DMS153 treated with DMSO at 0.1 percent for 48 hours (cell line): ENCODE measurements around the gene TMEM178A.

Experiments used
- DNase-seq: peaks from one replicate; lab custom pipeline; 2025; ENCODE audit not compliant: unreplicated experiment; lab: John Stamatoyannopoulos, UW

The TMEM178A gene

DNA sequence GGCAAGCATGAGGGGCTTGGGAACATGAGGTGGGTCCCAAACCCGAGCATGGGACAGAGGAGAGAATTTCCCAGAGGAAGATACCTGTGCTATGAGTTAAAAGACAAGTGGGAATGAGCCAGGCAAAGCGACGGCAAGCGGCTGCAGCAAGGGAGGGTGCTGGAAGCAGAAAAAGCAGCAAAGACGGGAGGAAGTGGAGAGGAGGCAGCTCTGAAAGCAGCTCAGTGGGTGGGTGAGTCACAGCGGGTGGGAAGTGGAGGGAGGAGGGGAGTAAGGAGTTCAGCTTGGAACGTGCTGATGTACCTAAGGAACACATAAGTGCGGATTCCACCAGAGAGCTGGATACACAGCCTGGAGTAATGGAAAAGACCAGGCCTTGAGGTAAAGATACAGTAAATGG, 71.9 kb downstream of the TMEM178A start:
- DNase-seq, result no peak

DNA sequence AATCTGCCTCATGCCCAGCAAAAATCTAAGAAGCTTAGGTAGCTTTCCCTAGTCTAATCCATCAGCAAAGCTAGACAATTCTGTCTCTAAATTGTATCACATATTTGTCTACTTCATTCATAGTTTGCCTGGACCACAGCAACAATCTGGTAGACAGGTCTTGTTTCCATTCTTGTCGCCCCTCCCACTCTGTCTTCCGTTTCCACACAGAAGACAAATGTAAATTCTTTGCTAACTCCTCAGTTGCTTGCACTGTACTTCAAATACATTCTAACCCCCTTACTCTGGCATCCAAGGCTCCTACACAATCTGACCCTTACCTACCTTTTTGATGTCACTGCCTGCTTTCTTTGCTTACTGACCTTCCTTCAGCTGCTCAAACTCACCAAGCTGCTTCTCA, 73.2 kb downstream of the TMEM178A start:
- no peak for DNase-seq

- no peak for DNase-seq
Measured at GRCh38 chr2:39739386-39739785, 73.7 kb downstream of the TMEM178A start.

DNA sequence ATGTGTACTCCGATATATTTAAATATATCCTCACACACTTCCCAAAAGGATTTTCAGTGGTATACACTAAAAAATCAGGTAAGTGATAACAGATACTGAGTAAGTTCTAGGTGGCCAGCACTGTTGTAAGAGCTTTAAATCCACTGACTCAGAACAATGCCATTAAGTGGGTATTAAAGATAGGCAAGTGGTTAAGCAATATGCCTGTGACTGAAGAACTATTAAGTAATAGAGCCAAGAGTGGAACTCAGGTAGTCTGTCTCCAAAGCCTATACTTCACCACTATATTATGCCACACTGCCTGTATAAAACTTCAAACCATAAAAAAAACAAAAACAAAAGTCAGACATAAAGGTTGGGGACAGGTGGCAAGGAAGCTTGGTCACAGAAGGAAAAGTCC, 76.2 kb downstream of the TMEM178A start:
- no peak for DNase-seq

DNA sequence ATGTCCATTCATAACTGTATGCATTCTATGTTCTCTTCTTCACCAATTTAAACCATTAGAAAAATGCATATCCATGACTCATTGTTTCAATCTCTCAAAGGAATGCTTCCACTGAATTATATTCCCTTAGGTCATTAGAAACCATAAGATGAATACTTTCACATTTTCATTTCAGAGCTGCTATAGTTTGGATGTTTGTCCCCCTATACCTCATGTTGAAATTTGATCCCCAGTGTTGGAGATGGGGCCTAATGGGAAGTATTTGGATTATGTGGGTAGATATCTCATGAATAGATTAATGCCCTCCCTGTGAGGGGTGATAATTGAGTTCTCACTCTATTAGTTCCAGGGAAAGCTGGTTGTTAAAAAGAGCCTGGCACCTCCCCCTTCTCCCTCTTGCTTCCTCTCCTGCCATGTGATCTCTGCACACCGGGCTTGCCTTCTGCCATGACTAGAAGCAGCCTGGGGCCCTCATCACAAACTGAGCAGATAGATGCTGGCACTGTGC, 77.6 kb downstream of the TMEM178A start:
- DNase-seq, result no peak

DNA sequence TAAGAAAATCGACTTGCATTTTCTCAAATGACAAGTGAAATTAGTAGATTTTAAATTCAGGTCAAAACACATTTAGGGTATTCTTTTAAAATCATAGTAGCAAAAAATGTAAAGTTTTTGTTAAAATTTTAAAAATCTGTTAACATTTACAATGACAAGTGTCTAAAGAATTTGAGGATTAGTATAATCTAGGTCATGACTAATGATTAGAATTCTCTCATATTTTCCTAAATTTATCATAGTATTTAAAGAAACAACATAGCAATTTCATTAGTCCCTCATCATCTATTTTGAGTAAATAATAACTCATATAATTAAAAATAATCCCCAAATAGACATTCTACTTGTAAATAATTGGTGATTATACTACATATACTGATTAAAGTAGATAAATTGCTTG, 89.7 kb downstream of the TMEM178A start:
- no peak for DNase-seq

GRCh38 chr2:39757156-39757555, 91.4 kb downstream of the TMEM178A start:
- no peak for DNase-seq

DNA sequence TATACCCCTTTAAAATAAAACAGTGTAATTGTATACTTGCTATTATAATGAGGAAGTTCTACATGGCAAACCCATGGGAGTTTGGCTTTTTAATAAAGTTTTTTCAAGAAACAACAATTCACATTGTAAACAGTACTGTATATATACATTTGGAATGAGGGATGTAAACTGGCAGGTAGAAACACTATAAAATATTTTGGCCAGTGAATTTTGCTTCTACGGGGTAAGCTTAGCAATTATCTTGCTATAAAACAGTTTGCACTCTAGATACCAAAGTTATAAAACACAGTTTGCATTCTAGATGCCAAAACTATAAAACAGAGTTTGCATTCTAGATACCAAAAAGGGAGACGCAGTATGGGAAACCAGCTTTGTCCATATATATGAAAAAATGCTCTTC, 96.7 kb downstream of the TMEM178A start:
- DNase-seq, result no peak
